Neural progenitor cell (in vitro differentiated cells): ENCODE measurements around the gene HRK.

ENCODE experiments used
- CTCF ChIP-seq: fragments of 200-600 bp; sonication (generic); IDR thresholded peaks from 2 replicates; pipeline ENCODE4 v1.5.1; 2017; ENCODE audit warnings: antibody characterized with exemption, mild to moderate bottlenecking
- EZH2phosphoT487 ChIP-seq: fragments of 200-600 bp; sonication (generic); IDR thresholded peaks from 2 replicates; pipeline ENCODE4 v1.6.1; 2017; ENCODE audit warnings: antibody characterized with exemption

- TF ChIP-seq CTCF (no peak), EZH2phosphoT487 (no peak)
These were observed 42.9 kb downstream of the HRK start for GRCh38 chr12:116838365-116838764.
